ENCODE results near the gene ZNRF3. TPM values are rescaled to one million over a fixed set of nuclear protein-coding genes. Genes with fewer than 3 reads are reported as not detected.

ZNRF3 gene
- polyA plus RNA-seq, 3 donors: 0.13 TPM; not detected in 2

DNA sequence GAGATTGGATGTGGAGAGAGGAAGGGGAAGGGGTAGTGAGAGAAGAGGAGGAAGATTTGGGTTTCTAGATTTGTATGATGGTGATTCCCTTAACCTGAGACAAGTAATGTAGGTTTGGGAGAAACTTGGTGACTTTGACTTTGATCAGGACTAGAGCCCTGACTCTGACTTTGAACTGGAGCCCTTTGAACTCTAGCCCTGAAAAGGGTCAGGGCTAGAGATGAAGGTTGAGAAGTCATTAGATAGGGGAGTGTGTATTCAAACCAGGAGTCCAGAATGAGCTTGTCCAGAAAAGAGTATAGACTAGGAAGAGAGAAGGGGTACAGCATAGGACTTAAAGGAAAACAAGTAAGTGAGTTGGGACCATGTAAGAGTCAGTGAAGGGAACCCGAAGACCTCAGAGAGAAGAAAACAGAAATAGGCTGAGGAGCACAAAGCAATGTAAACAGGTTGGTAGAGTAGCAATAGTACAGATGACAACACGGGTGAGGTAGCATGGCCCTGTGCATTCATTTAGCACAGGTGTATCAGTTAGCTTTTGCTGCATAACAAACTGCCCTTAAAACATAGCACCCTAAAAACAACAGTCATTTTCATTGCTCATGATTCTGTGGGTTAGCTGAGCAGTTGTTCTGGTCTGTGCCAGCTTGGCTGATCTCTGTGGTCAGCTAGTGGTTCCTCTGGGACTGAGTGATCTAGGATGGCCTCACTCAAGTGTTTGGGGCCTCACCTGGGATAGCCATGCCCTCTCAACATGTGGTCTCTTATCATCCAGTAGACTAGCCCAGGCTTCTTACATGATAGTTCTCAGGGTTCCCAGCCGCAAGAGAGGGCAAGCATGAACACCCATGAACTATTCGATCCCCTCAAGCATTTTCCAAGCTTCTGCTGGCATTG, 135.2 kb downstream of the ZNRF3 start:
- no peaks in the 10 kb centered on the region for H3K36me3 ChIP-seq (replicated peaks in 1 of 2; ENCODE audit: control insufficient read depth in 1 of 2, insufficient read depth in 2 of 2, low read length in 2 of 2)
- intact Hi-C loops (cut with micrococcal nuclease): no loop called here
- no peak overlapping the region for H3K4me3 Mint-ChIP-seq
- no peaks in the 10 kb centered on the region for H3K27me3 ChIP-seq (ENCODE audit: control insufficient read depth in 2 of 2, insufficient read depth in 2 of 2, low read length in 2 of 2)
- H4K20me1 ChIP-seq (ENCODE audit: insufficient read depth, low read length): no peaks in the 10 kb centered on the region
- H3K4me1 Mint-ChIP-seq: no peaks in the 10 kb centered on the region
- no peak overlapping the region for H3K27ac ChIP-seq (ENCODE audit: low read depth in 1 of 2, low read length in 2 of 2)
- no peak overlapping the region for H3K4me3 ChIP-seq (replicated peaks in 1 of 3; ENCODE audit: low read depth in 2 of 3, low read length in 3 of 3)
- no peaks in the 10 kb centered on the region for H3K4me1 ChIP-seq (ENCODE audit: control insufficient read depth in 1 of 2, insufficient read depth in 2 of 2, low read length in 2 of 2)
- no peaks in the 10 kb centered on the region for H3K79me2 ChIP-seq (ENCODE audit: insufficient read depth, low read length)
- H2AFZ ChIP-seq (ENCODE audit: insufficient read depth, low read depth, low read length, poor library complexity, severe bottlenecking): no peak overlapping the region
- no peaks in the 10 kb centered on the region for H3K9me3 ChIP-seq (replicated peaks in 1 of 2; ENCODE audit: control insufficient read depth in 1 of 2, insufficient read depth in 1 of 2, low read length in 2 of 2)
- peaks cover 0 to 5% (median 0%) of the 10 kb centered on the region in 7 donors for H3K9me3 Mint-ChIP-seq
- TF ChIP-seq, protein P1, sequence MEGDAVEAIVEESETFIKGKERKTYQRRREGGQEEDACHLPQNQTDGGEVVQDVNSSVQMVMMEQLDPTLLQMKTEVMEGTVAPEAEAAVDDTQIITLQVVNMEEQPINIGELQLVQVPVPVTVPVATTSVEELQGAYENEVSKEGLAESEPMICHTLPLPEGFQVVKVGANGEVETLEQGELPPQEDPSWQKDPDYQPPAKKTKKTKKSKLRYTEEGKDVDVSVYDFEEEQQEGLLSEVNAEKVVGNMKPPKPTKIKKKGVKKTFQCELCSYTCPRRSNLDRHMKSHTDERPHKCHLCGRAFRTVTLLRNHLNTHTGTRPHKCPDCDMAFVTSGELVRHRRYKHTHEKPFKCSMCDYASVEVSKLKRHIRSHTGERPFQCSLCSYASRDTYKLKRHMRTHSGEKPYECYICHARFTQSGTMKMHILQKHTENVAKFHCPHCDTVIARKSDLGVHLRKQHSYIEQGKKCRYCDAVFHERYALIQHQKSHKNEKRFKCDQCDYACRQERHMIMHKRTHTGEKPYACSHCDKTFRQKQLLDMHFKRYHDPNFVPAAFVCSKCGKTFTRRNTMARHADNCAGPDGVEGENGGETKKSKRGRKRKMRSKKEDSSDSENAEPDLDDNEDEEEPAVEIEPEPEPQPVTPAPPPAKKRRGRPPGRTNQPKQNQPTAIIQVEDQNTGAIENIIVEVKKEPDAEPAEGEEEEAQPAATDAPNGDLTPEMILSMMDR (IDR thresholded peaks at IDR 0.05): no peak
- no peak overlapping the region for H3K9ac ChIP-seq (ENCODE audit: insufficient read depth, low read length, poor library complexity, severe bottlenecking)
- DNase-seq: no peak
- peak overlapping the region in 1 of 7 donors; percentile 23 for H3K27ac Mint-ChIP-seq
- no peaks in the 10 kb centered on the region for H3K36me3 Mint-ChIP-seq
- WGBS (ENCODE audit: insufficient coverage): 100% methylated on average over 2 of the region's 4 CpGs
- no peak overlapping the region for H3K4me2 ChIP-seq (replicated peaks; ENCODE audit: extremely low read depth, low read length, poor library complexity, severe bottlenecking)
- peaks cover 0 to 9% (median 5%) of the 10 kb centered on the region in 3 donors for H3K27me3 Mint-ChIP-seq (ENCODE audit: low read depth in 3 of 3)

DNA sequence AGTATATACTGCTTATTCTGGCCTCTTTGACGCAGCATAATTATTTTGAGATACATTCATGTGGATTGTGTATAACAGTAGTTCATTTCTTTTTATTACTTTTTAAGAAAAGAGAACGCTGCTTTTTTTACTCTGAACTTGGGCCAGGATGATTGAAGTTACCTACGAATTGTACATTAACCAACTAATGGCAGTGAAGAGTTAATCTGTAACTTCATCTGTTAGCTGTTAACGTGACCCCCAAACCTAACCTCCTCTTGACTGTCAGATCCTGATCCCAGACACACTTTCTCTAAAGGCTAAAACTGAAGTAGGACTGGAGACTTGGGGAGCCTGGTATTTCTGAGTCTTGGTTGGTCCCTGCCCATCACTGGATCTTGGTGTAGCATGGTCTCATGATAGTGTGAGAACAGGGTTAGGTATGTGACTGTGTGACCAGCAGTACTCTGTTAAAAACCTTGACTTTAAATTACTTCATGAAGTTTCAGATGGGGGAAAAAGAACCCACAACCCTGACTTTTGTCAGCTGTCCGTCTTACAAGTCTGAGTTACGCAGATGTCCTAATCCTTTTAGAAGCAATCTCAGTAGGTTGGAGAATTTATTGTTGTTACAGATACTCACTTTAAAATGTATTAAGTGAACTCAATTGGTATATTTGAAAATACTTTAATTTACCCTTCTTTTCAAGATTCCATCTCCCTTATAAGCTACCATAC, 138.9 kb downstream of the ZNRF3 start:
- Histone ChIP-seq H2AFZ (ENCODE audit: insufficient read depth, low read depth, low read length, poor library complexity, severe bottlenecking) (no peak overlapping the region), H3K4me3 (replicated peaks in 1 of 3; ENCODE audit: low read depth in 2 of 3, low read length in 3 of 3) (no peak overlapping the region), H3K36me3 (replicated peaks in 1 of 2; ENCODE audit: control insufficient read depth in 1 of 2, insufficient read depth in 2 of 2, low read length in 2 of 2) (no peaks in the 10 kb centered on the region), H3K9ac (ENCODE audit: insufficient read depth, low read length, poor library complexity, severe bottlenecking) (no peak overlapping the region), H3K4me2 (replicated peaks; ENCODE audit: extremely low read depth, low read length, poor library complexity, severe bottlenecking) (no peak overlapping the region), H3K4me1 (ENCODE audit: control insufficient read depth in 1 of 2, insufficient read depth in 2 of 2, low read length in 2 of 2) (no peaks in the 10 kb centered on the region), H4K20me1 (ENCODE audit: insufficient read depth, low read length) (no peaks in the 10 kb centered on the region), H3K79me2 (ENCODE audit: insufficient read depth, low read length) (no peaks in the 10 kb centered on the region), H3K27me3 (ENCODE audit: control insufficient read depth in 2 of 2, insufficient read depth in 2 of 2, low read length in 2 of 2) (no peaks in the 10 kb centered on the region), H3K9me3 (replicated peaks in 1 of 2; ENCODE audit: control insufficient read depth in 1 of 2, insufficient read depth in 1 of 2, low read length in 2 of 2) (no peaks in the 10 kb centered on the region), H3K27ac (ENCODE audit: low read depth in 1 of 2, low read length in 2 of 2) (no peak overlapping the region)
- H3K27me3 Mint-ChIP-seq (ENCODE audit: low read depth in 3 of 3): peaks cover 0 to 8% (median 6%) of the 10 kb centered on the region in 3 donors
- peaks cover 0 to 5% (median 0%) of the 10 kb centered on the region in 7 donors for H3K9me3 Mint-ChIP-seq
- no peak overlapping the region for H3K27ac Mint-ChIP-seq
- no CpG with 5 or more reads among the region's 6 CpGs for WGBS (ENCODE audit: insufficient coverage)
- H3K4me3 Mint-ChIP-seq: no peak overlapping the region
- intact Hi-C loops (cut with micrococcal nuclease): no loop called here
- no peak for DNase-seq
- TF ChIP-seq, protein P1 (IDR thresholded peaks at IDR 0.05): no peak
- no peaks in the 10 kb centered on the region for H3K4me1 Mint-ChIP-seq
- no peaks in the 10 kb centered on the region for H3K36me3 Mint-ChIP-seq
